ENCODE results near the gene TCF7L2.

The TCF7L2 gene

GRCh38 chr10:113126229-113127201 is 176.5 kb downstream of the TCF7L2 start:
- no peak for DNase-seq (ENCODE audit: low read depth)

DNA sequence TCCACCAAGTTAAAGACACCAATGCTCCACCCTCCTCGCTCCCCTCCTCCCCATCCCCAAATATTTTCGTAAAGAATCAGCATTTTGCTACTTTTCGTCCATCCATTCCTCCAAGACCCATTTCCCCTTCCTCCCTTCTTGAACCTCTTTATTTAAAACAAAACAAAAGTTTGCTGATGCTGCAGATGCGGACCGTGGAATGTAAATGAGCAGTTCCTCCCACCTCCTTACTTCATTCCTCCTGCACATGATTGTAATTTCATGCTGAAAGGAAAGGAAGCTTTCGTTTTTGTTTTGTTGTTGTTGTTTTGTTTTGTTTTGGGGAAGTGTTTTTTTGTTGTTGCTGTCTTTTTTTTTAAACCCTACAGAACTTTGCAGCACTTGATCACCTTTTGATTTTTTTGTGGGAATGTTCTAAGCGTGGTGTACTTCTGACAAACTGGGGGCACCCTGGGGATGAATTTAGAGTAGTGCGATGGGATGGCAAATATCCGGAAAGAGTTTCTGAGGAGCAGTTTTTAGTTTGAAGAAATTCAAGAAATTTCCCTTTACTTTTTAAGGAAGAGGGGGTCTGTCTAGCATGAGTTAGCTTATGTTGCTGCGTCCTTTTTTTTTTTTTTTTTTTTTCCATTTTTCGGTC is 177.3 kb downstream of the TCF7L2 start:
- no peak for DNase-seq (ENCODE audit: low read depth)

DNA sequence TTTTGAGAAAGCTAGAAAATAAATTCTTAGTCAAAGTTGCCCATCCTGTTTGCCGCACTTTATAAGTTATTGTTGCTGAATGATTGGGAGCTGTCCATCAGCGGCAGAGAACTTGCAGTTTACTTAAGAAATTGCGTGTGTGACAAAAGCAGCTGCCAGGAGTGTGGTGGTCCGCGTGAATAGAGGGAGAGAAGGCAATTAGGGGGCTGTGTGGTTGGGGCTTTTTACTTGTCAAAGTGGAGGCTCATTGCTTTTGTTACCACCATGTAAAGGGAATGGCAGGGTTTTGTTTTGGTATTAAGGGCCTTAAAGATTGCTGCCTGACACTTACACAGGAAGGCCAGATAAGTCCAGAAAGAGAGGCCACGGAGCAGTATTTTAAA is 177.8 kb downstream of the TCF7L2 start:
- no peak for DNase-seq (ENCODE audit: low read depth)

GRCh38 chr10:113128450-113129070 is 178.5 kb downstream of the TCF7L2 start:
- DNase-seq (ENCODE audit: low read depth): no peak

DNA sequence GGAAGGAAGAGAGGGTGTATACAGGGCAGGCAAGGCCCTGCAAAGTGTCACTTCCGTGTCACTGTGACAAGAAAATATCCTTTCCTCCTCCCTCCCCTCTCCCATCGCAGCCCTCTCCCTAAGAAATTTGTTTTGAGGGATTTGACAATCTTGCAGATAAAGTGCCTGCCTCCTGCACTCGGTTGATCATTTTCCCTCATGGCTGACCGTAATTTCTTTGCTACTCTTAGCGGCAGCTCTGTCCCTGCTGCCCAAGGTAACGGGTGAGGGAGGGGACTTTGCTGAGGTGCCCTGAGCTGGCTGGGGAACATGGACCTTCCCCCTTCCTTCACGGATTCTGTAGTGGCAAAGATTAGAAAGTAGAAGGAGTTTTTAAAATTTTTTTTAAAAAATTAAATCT is 179.1 kb downstream of the TCF7L2 start:
- no peak for DNase-seq (ENCODE audit: low read depth)

DNA sequence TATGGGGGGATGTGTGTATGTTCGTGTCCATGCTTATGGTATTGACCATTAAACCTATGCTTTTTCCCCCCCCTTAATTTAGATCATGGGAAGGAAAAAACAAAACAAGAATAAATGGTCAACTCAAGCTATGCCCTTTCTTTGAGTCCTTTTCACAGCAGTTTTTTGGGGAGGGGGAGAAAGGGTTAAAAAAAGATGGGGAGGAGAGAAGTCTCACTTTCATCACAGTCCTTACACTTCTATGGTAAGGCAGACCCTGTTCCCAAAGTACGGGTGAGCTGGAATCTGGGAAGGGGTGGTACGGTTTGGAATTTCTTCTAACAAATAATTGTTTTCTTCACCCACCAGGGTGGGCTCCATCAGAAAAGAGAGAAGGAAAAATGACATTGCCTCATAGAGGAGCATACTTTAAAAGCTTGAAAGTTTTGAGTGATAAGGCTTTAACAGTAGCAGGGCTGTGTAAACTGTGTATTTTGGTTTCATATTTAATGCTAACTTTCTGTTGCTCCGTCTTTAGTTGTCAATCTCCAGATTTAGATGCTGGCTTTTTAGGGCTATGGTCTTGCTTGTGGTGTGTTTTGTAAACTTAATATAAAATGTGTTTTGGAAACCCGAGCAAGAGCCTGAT is 180.1 kb downstream of the TCF7L2 start:
- no peak for DNase-seq (ENCODE audit: low read depth)

DNA sequence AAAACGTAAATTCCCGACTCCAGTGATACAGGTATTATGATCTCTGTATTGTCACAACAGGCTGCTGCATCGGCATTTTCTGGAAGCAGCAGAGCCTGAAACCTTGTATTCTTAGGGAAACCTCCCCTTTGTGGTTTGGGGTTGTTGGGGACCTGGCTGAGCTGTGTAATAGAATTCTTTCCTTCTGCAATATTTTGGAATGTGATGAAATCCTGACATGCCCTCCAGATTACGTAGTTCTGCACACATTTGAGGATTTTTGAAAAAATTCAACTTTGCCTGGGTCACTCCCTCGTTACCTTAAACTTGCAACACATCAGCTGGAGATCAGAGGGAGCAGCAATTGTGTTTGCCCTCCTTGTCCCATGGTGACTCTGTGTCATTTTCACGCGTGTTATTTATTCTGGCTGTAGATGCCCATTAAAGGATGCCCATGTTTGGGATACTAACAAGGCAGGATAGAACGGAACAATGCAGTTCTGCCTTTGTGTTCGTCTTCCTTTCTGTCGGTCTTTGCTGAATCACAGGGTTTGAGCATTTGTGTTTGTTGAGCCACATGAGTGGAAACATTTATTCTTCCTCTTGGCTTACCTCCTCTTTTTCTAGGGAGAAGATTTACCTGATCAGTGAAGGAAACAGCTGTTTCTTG is 181.7 kb downstream of the TCF7L2 start:
- no peak for DNase-seq (ENCODE audit: low read depth)

DNA sequence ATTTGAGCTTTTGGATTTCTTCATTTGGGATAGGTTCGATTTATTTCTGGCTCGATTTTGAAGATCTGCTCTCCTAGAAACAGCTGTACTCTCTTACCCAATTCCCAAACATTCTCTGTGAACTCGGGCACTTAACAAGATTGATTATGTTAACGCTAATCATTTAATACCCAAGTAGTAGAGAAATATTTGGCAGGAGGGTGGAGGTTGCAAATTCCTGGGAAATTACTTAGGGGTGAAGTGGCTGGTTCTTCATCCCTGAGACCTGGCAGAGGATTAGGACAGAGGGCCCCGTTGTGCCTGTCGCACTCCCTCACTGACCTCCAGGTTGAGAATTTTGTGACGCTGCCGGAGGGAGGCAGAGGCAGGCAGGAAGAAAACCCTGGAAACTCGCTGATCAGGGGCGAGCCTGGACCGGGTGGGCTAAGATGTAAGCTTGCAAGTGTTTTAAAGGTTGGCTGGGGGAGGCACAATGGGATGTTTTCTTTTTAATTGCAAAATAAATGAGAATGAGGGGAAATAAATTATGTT is 182.6 kb downstream of the TCF7L2 start:
- no peak for DNase-seq (ENCODE audit: low read depth)

DNA sequence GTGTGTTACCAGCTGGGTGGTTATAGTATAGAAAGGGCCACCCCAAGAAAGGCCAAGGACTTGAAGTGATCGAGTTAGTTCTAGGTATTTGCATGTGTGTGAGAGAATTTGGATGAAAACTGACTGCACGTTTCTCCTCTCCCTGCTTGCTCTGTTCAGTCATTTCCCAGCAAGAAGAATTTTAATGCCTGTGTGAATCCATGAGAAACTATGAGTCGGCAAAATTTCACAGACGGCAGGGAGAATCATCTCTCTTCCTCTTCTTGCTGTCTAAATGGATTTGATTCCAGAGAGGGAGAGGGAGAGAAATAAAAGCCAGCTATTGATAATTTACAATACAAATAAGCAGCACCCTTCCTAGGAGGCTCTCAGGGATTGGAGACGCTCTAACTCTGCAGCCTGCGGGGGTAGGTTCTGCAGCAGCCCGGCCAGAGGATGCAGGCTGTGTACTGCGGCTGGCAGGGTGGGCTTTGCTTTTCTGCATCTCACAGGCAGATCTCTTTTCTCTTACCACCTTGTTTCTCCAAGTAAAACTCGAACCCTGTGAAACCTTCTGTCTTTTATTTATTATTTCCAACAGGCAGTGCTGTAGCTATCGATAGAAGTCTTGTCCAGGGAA is 183.6 kb downstream of the TCF7L2 start:
- no peak for DNase-seq (ENCODE audit: low read depth)

DNA sequence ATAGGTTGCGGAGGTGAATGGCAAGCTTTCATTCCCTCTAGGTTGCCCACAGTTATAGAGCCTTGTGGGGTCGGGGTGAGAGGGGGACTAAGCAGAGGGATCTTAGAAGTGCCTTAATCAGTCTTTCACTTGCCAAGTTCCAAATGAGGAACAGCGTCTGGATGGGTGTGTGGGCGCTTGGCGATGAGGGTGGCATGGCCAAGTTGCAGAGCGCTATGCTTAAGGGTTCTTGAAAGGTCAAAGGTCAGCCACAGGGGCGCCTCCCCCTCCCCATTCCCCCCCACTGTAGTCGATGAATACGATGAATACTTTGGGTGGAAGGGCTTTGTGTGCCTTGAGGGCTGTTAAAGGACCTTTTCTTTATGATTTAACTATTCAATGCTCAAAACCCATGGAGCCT is 185.0 kb downstream of the TCF7L2 start:
- no peak for DNase-seq (ENCODE audit: low read depth)

DNA sequence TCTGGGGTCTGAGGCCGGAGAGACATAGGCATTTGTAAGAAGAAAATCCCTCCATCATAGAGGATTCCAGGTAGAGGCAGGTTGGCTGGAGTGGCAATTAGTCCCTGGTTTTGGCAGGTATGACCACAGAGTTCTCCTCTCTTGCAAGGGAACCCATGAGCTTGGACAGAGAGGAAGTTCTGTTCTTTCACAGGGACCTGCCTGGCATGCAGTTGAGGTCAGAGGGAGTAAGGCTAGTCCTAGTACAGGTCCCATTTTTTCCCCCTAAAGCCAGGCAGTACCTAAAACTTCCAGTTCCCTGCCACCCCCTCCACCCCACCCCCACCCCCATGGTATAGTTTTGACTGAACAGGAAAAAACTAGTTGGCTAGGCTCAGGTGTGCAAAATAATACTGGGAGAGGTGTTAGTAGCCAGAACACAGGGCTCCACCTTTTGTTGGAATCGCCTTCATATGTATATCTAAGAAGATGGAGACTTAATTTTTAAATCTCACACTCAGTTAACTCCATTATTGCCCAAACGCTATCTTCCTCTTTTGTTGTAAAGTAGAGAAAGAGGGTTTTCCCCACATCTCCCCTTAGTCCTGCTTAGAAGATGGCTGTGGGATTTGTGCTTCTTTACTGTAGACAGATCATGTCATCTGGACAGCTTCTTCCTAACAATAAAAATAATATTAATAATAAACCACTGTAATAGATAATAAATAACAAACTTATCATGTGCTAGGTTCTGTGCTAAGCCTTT is 188.1 kb downstream of the TCF7L2 start:
- no peak for DNase-seq (ENCODE audit: low read depth)

DNA sequence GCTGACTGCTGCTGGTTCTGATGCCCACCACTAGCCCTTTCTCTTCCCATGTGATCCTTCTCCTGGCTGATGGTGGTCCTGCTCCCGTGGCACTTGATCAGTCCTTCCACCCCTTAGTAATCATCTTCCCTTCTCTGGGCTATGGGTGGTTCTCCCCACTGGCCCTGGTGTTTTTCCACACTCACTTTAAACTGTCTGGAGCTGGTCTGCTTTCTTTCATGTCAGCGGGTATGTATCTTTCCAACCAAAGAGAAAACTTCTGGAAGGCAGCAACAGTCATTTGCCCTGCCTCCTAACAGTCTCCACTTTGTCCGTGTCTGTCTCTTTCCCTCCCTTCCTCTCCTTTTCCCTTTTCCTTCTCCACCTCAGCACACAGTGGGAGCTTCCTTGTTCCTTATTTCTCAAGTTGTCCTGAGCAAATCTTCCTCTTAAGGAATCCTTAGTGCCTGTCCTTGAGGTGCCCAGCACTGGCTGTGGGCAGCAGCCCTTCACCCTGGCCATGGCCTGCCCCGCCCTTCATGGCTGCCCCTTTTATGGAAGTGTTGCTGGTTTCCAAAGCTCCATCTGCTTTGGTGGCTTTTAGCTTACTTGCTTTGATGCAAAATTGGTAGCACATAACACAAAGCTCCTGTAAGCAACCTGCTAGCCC is 189.0 kb downstream of the TCF7L2 start:
- DNase-seq (ENCODE audit: low read depth): no peak

DNA sequence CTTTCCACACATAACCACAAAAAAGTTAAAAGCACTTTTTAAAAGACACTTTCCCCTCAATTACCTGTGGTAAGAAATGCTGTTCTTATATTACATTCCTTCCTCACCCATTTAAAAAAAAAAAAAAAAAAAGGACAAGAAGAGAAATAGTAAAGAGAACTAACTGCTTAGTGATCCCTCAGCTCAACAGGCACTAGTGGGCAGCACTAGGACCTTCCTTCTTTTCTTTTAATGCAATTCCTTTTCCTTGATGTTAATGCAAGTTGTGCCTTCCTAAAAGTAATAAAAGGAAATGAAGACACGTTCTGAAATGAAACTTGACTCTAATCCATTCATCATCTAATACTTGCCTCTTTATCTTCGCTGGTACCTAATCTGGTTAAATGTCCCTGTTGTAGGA is 189.7 kb downstream of the TCF7L2 start:
- DNase-seq (ENCODE audit: low read depth): no peak

GRCh38 chr10:113140143-113141011 is 190.3 kb downstream of the TCF7L2 start:
- DNase-seq (ENCODE audit: low read depth): no peak

GRCh38 chr10:113142601-113143362 is 192.7 kb downstream of the TCF7L2 start:
- no peak for DNase-seq (ENCODE audit: low read depth)

- no peak for DNase-seq (ENCODE audit: low read depth)
These were observed 194.5 kb downstream of the TCF7L2 start for GRCh38 chr10:113144576-113144975.

GRCh38 chr10:113148071-113148825 is 198.2 kb downstream of the TCF7L2 start:
- no peak for DNase-seq (ENCODE audit: low read depth)

GRCh38 chr10:113148901-113149300 is 198.9 kb downstream of the TCF7L2 start:
- DNase-seq (ENCODE audit: low read depth): no peak
